Left ventricle myocardium inferior (tissue), 1 donor: Measurements from ENCODE around the gene NFE2L2. TPM values are rescaled to one million over a fixed set of nuclear protein-coding genes. Genes with fewer than 3 reads are reported as not detected.

ENCODE experiments used
- DNase-seq: peaks from one replicate; pipeline ENCODE4 v3.0.0-alpha.2; 2020
- H3K27ac ChIP-seq: fragments of 200-600 bp; replicated peaks from 2 replicates; pipeline ENCODE4 v1.8.0; 2021
- H3K27me3 ChIP-seq: fragments of 200-600 bp; 2 replicates; pipeline ENCODE4 v1.8.0; 2021; ENCODE audit warnings: low read depth
- H3K36me3 ChIP-seq: fragments of 200-600 bp; 2 replicates; pipeline ENCODE4 v1.8.0; 2021
- H3K4me1 ChIP-seq: fragments of 200-600 bp; 2 replicates; pipeline ENCODE4 v1.8.0; 2021
- H3K4me3 ChIP-seq: fragments of 200-600 bp; 2 replicates; pipeline ENCODE4 v1.8.0; 2021; ENCODE audit warnings: mild to moderate bottlenecking, moderate library complexity
- H3K9me3 ChIP-seq: fragments of 200-600 bp; replicated peaks from 2 replicates; pipeline ENCODE4 v1.8.0; 2021
- intact Hi-C: fragments of 100-400 bp; cut with micrococcal nuclease; formaldehyde crosslinking; loops from one replicate; pipeline ENCODE4 v1.11.0; 2022
- total RNA-seq: library from RNA; stranded (reverse); fragmentation: NEBNext Ultra II Directional; extraction: Animal tissue kit (Norgen Biotek cat#: 25700); gene quantifications from one replicate; pipeline ENCODE4 v1.2.1, GENCODE V29; 2021
- TF ChIP-seq, protein P1 (sequence below): fragments of 200-600 bp; IDR thresholded peaks from 2 replicates; pipeline ENCODE4 v1.8.0; 2021; ENCODE audit warnings: antibody characterized with exemption, mild to moderate bottlenecking, borderline replicate concordance
- donor health status: DM: no; HTN: yes; CAD: no; lungs with severe emphysema.

Gene NFE2L2
- total RNA-seq, 1 donor from 2014 or later = 50.7 TPM

- intact Hi-C loops = loop anchor here (5.0 to 10.0 kb wide), 2 partner anchors 66 to 101 kb away; no protein-coding TSS in a partner anchor
- no peaks in the 10 kb centered on the region for H3K27me3 ChIP-seq
- TF ChIP-seq, protein P1, sequence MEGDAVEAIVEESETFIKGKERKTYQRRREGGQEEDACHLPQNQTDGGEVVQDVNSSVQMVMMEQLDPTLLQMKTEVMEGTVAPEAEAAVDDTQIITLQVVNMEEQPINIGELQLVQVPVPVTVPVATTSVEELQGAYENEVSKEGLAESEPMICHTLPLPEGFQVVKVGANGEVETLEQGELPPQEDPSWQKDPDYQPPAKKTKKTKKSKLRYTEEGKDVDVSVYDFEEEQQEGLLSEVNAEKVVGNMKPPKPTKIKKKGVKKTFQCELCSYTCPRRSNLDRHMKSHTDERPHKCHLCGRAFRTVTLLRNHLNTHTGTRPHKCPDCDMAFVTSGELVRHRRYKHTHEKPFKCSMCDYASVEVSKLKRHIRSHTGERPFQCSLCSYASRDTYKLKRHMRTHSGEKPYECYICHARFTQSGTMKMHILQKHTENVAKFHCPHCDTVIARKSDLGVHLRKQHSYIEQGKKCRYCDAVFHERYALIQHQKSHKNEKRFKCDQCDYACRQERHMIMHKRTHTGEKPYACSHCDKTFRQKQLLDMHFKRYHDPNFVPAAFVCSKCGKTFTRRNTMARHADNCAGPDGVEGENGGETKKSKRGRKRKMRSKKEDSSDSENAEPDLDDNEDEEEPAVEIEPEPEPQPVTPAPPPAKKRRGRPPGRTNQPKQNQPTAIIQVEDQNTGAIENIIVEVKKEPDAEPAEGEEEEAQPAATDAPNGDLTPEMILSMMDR = no peak
- peak overlapping the region; percentile 100 for H3K27ac ChIP-seq
- no peak for DNase-seq
- H3K4me3 ChIP-seq = peak overlapping the region; percentile 90
- H3K9me3 ChIP-seq = no peaks in the 10 kb centered on the region
- H3K4me1 ChIP-seq = peaks cover 52% of the 10 kb centered on the region
- no peaks in the 10 kb centered on the region for H3K36me3 ChIP-seq
Measured at GRCh38 chr2:177265824-177266817, 1.6 kb upstream of the NFE2L2 start.

GRCh38 chr2:177264209-177264692 is 276 bp downstream of the NFE2L2 start:
- no peak for DNase-seq
- intact Hi-C loops = loop anchor here (5.0 to 10.0 kb wide), 2 partner anchors 47 to 99 kb away; no protein-coding TSS in a partner anchor
- H3K27me3 ChIP-seq = no peaks in the 10 kb centered on the region

GRCh38 chr2:177263451-177264208 is 897 bp downstream of the NFE2L2 start:
- Histone ChIP-seq H3K27me3 (no peaks in the 10 kb centered on the region), H3K36me3 (no peaks in the 10 kb centered on the region), H3K9me3 (no peaks in the 10 kb centered on the region), H3K4me3 (peak overlapping the region; percentile 90), H3K27ac (peak overlapping the region; percentile 100), H3K4me1 (peaks cover 76% of the 10 kb centered on the region)
- DNase-seq = peak; percentile 99
- TF ChIP-seq, protein P1 = peak; percentile 90
- intact Hi-C loops = loop anchor here (5.0 to 10.0 kb wide), 2 partner anchors 46 to 99 kb away; no protein-coding TSS in a partner anchor

More at GRCh38 chr2:177264209-177264692, 276 bp downstream of the NFE2L2 start:
- Histone ChIP-seq H3K36me3 (no peaks in the 10 kb centered on the region), H3K9me3 (no peaks in the 10 kb centered on the region), H3K4me3 (peak overlapping the region; percentile 90), H3K27ac (peak overlapping the region; percentile 100), H3K4me1 (peaks cover 70% of the 10 kb centered on the region)
- TF ChIP-seq, protein P1 = no peak

- H3K27me3 ChIP-seq = no peaks in the 10 kb centered on the region
- H3K4me1 ChIP-seq = peaks cover 83% of the 10 kb centered on the region
- peak overlapping the region; percentile 90 for H3K4me3 ChIP-seq
- TF ChIP-seq, protein P1 = no peak
- intact Hi-C loops = loop anchor here (5.0 to 10.0 kb wide), 2 partner anchors 46 to 98 kb away; no protein-coding TSS in a partner anchor
- DNase-seq = no peak
- H3K36me3 ChIP-seq = no peaks in the 10 kb centered on the region
- H3K27ac ChIP-seq = peak overlapping the region; percentile 100
- H3K9me3 ChIP-seq = peaks cover 2% of the 10 kb centered on the region
Measured at GRCh38 chr2:177262958-177263450, 1.5 kb downstream of the NFE2L2 start.

- H3K36me3 ChIP-seq = no peaks in the 10 kb centered on the region
- H3K27me3 ChIP-seq = no peaks in the 10 kb centered on the region
- no peak for DNase-seq
- intact Hi-C loops = loop anchor here (5.0 to 10.0 kb wide), 2 partner anchors 45 to 97 kb away; no protein-coding TSS in a partner anchor
- TF ChIP-seq, protein P1 = no peak
- peaks cover 92% of the 10 kb centered on the region for H3K4me1 ChIP-seq
- peak overlapping the region; percentile 100 for H3K27ac ChIP-seq
- H3K4me3 ChIP-seq = peak overlapping the region; percentile 90
- H3K9me3 ChIP-seq = peaks cover 3% of the 10 kb centered on the region
Measured at GRCh38 chr2:177262092-177262491, 2.4 kb downstream of the NFE2L2 start.
